ENCODE results near the gene FAM110A.

- TF ChIP-seq CTCF (IDR thresholded peaks at IDR 0.05), result no peak
- TF ChIP-seq POLR2A (IDR thresholded peaks at IDR 0.05), result no peak
- no peak for TF ChIP-seq EP300 (IDR thresholded peaks at IDR 0.05)
These were observed 8.6 kb upstream of the FAM110A start for GRCh38 chr20:824916-825315.
